ENCODE data around the gene PDRG1. TPM values are rescaled to one million over a fixed set of nuclear protein-coding genes. Genes with fewer than 3 reads are reported as not detected.
"Not testable (repeated sequence)": the region's sequence is repeated elsewhere in the genome, so short reads cannot be mapped to it uniquely, and the experiment has no call there.

The PDRG1 gene
- total RNA-seq, 2 donors from 2014 or later = 13.1 to 19.3 TPM

GRCh38 chr20:31933698-31934097 lies 18.1 kb downstream of the PDRG1 start:
- Mint-ChIP-seq H3K27ac (no peak overlapping the region), H3K9me3 (no peaks in the 10 kb centered on the region), H3K4me3 (no peak overlapping the region), H3K4me1 (ENCODE audit: low read depth) (no peaks in the 10 kb centered on the region), H3K27me3 (ENCODE audit: low read depth) (no peaks in the 10 kb centered on the region), H3K36me3 (ENCODE audit: insufficient read depth in 2 of 2) (no peaks in the 10 kb centered on the region)
- DNase-seq (no peak), ATAC-seq (replicated peaks in 1 of 2) (no peak)

GRCh38 chr20:31930779-31931178 lies 21.1 kb downstream of the PDRG1 start:
- H3K9me3 Mint-ChIP-seq = no peaks in the 10 kb centered on the region
- H3K4me3 Mint-ChIP-seq = no peak overlapping the region
- DNase-seq (no peak), ATAC-seq (replicated peaks in 1 of 2) (no peak)
- H3K4me1 Mint-ChIP-seq (ENCODE audit: low read depth) = no peaks in the 10 kb centered on the region
- no peak overlapping the region for H3K27ac Mint-ChIP-seq
- H3K36me3 Mint-ChIP-seq (ENCODE audit: insufficient read depth in 2 of 2) = no peaks in the 10 kb centered on the region
- H3K27me3 Mint-ChIP-seq (ENCODE audit: low read depth) = no peaks in the 10 kb centered on the region

- DNase-seq; H3K27me3 Mint-ChIP-seq (ENCODE audit: low read depth); ATAC-seq (replicated peaks in 1 of 2); H3K4me3 Mint-ChIP-seq; H3K4me1 Mint-ChIP-seq (ENCODE audit: low read depth); H3K36me3 Mint-ChIP-seq (ENCODE audit: insufficient read depth in 2 of 2); H3K27ac Mint-ChIP-seq; H3K9me3 Mint-ChIP-seq: not testable (repeated sequence)
Measured at GRCh38 chr20:31929631-31930030, 22.2 kb downstream of the PDRG1 start.

- no peak overlapping the region for H3K4me3 Mint-ChIP-seq
- no peak overlapping the region for H3K27ac Mint-ChIP-seq
- DNase-seq (no peak), ATAC-seq (replicated peaks in 1 of 2) (no peak)
- H3K27me3 Mint-ChIP-seq (ENCODE audit: low read depth) = peaks cover 13% of the 10 kb centered on the region
- no peaks in the 10 kb centered on the region for H3K9me3 Mint-ChIP-seq
- no peaks in the 10 kb centered on the region for H3K36me3 Mint-ChIP-seq (ENCODE audit: insufficient read depth in 2 of 2)
- peaks cover 12% of the 10 kb centered on the region for H3K4me1 Mint-ChIP-seq (ENCODE audit: low read depth)
Measured at GRCh38 chr20:31927627-31928159, 24.2 kb downstream of the PDRG1 start.

GRCh38 chr20:31926493-31926892 lies 25.4 kb downstream of the PDRG1 start:
- DNase-seq = no peak
- Mint-ChIP-seq H3K27me3 (ENCODE audit: low read depth) (peaks cover 17% of the 10 kb centered on the region), H3K36me3 (ENCODE audit: insufficient read depth in 2 of 2) (no peaks in the 10 kb centered on the region), H3K27ac (no peak overlapping the region), H3K4me1 (ENCODE audit: low read depth) (peaks cover 12% of the 10 kb centered on the region), H3K9me3 (no peaks in the 10 kb centered on the region), H3K4me3 (no peak overlapping the region)
- no peak for ATAC-seq (replicated peaks in 1 of 2)

GRCh38 chr20:31925631-31926030 lies 26.2 kb downstream of the PDRG1 start:
- Mint-ChIP-seq H3K4me1 (ENCODE audit: low read depth) (peaks cover 12% of the 10 kb centered on the region), H3K36me3 (ENCODE audit: insufficient read depth in 2 of 2) (no peaks in the 10 kb centered on the region), H3K9me3 (no peaks in the 10 kb centered on the region)

GRCh38 chr20:31924561-31924960 lies 27.3 kb downstream of the PDRG1 start:
- Mint-ChIP-seq H3K4me3 (no peak overlapping the region), H3K27me3 (ENCODE audit: low read depth) (peaks cover 17% of the 10 kb centered on the region), H3K36me3 (ENCODE audit: insufficient read depth in 2 of 2) (no peaks in the 10 kb centered on the region), H3K9me3 (no peaks in the 10 kb centered on the region), H3K27ac (no peak overlapping the region), H3K4me1 (ENCODE audit: low read depth) (peaks cover 12% of the 10 kb centered on the region)
- ATAC-seq (replicated peaks in 1 of 2) = no peak
- DNase-seq = no peak

More at GRCh38 chr20:31925631-31926030, 26.2 kb downstream of the PDRG1 start:
- H3K27me3 Mint-ChIP-seq (ENCODE audit: low read depth) = peaks cover 17% of the 10 kb centered on the region
- ATAC-seq (replicated peaks in 1 of 2) (no peak), DNase-seq (no peak)
- H3K27ac Mint-ChIP-seq = no peak overlapping the region
- no peak overlapping the region for H3K4me3 Mint-ChIP-seq

GRCh38 chr20:31923388-31924331 lies 28.2 kb downstream of the PDRG1 start:
- ATAC-seq (replicated peaks in 1 of 2) = peak; percentile 33 to 43
- H3K27ac Mint-ChIP-seq = no peak overlapping the region
- no peak overlapping the region for H3K4me3 Mint-ChIP-seq
- H3K4me1 Mint-ChIP-seq (ENCODE audit: low read depth) = peaks cover 12% of the 10 kb centered on the region
- H3K36me3 Mint-ChIP-seq (ENCODE audit: insufficient read depth in 2 of 2) = no peaks in the 10 kb centered on the region
- peak in 1 of 2 donors; percentile 2 for DNase-seq
- H3K27me3 Mint-ChIP-seq (ENCODE audit: low read depth) = peaks cover 18% of the 10 kb centered on the region
- H3K9me3 Mint-ChIP-seq = no peaks in the 10 kb centered on the region

- peaks cover 27% of the 10 kb centered on the region for H3K27me3 Mint-ChIP-seq (ENCODE audit: low read depth)
- DNase-seq = no peak
- H3K4me1 Mint-ChIP-seq (ENCODE audit: low read depth) = peaks cover 12% of the 10 kb centered on the region
- no peak overlapping the region for H3K4me3 Mint-ChIP-seq
- ATAC-seq (replicated peaks in 1 of 2) = no peak
- H3K9me3 Mint-ChIP-seq = no peaks in the 10 kb centered on the region
- no peaks in the 10 kb centered on the region for H3K36me3 Mint-ChIP-seq (ENCODE audit: insufficient read depth in 2 of 2)
- no peak overlapping the region for H3K27ac Mint-ChIP-seq
Measured at GRCh38 chr20:31922588-31922987, 29.3 kb downstream of the PDRG1 start.

GRCh38 chr20:31922181-31922580 lies 29.7 kb downstream of the PDRG1 start:
- Mint-ChIP-seq H3K27ac (no peak overlapping the region), H3K4me3 (no peak overlapping the region), H3K27me3 (ENCODE audit: low read depth) (peaks cover 30% of the 10 kb centered on the region), H3K36me3 (ENCODE audit: insufficient read depth in 2 of 2) (no peaks in the 10 kb centered on the region), H3K4me1 (ENCODE audit: low read depth) (peaks cover 12% of the 10 kb centered on the region), H3K9me3 (no peaks in the 10 kb centered on the region)
- no peak for ATAC-seq (replicated peaks in 1 of 2)
- no peak for DNase-seq

- not testable (repeated sequence) for H3K36me3 Mint-ChIP-seq (ENCODE audit: insufficient read depth in 2 of 2)
Measured at GRCh38 chr20:31921480-31921879, 30.4 kb downstream of the PDRG1 start.

GRCh38 chr20:31920275-31920855 lies 31.5 kb downstream of the PDRG1 start:
- Mint-ChIP-seq H3K36me3 (ENCODE audit: insufficient read depth in 2 of 2) (no peaks in the 10 kb centered on the region), H3K27me3 (ENCODE audit: low read depth) (peaks cover 33% of the 10 kb centered on the region), H3K4me3 (no peak overlapping the region), H3K27ac (no peak overlapping the region), H3K9me3 (no peaks in the 10 kb centered on the region), H3K4me1 (ENCODE audit: low read depth) (peaks cover 12% of the 10 kb centered on the region)
- ATAC-seq (replicated peaks in 1 of 2) (no peak), DNase-seq (no peak)

More at GRCh38 chr20:31921480-31921879, 30.4 kb downstream of the PDRG1 start:
- not testable (repeated sequence) for ATAC-seq (replicated peaks in 1 of 2); H3K9me3 Mint-ChIP-seq; DNase-seq; H3K4me3 Mint-ChIP-seq; H3K27ac Mint-ChIP-seq
- Mint-ChIP-seq H3K27me3 (ENCODE audit: low read depth) (peaks cover 33% of the 10 kb centered on the region), H3K4me1 (ENCODE audit: low read depth) (peaks cover 12% of the 10 kb centered on the region)

- H3K4me3 Mint-ChIP-seq = no peak overlapping the region
- H3K4me1 Mint-ChIP-seq (ENCODE audit: low read depth) = peaks cover 12% of the 10 kb centered on the region
- H3K36me3 Mint-ChIP-seq (ENCODE audit: insufficient read depth in 2 of 2) = no peaks in the 10 kb centered on the region
- H3K9me3 Mint-ChIP-seq = no peaks in the 10 kb centered on the region
- no peak for ATAC-seq (replicated peaks in 1 of 2)
- peaks cover 33% of the 10 kb centered on the region for H3K27me3 Mint-ChIP-seq (ENCODE audit: low read depth)
- no peak overlapping the region for H3K27ac Mint-ChIP-seq
- DNase-seq = no peak
Measured at GRCh38 chr20:31919410-31920155, 32.3 kb downstream of the PDRG1 start.

All from activated T-cell treated with anti-CD3 and anti-CD28 coated beads, Interleukin-2, amount 50 U/mL, for 72 hours (primary cell).